Peyer's patch (tissue), 4 donors: Measurements from ENCODE around the gene ABHD12B. TPM values are rescaled to one million over a fixed set of nuclear protein-coding genes. Genes with fewer than 3 reads are reported as not detected.

Source experiments
- DNase-seq, 3 donors: peaks; one replicate each; pipeline ENCODE4 v3.0.0-alpha.2; 2017 to 2019
- H3K27ac ChIP-seq, 4 donors: fragments of 200-600 bp; sonication (generic); one replicate each; pipeline ENCODE4 v1.5.1; 2016 to 2019
- H3K27me3 ChIP-seq, 2 donors: fragments of 200-600 bp; sonication (generic); one replicate each; pipeline ENCODE4 v1.5.1; 2019
- H3K36me3 ChIP-seq, 3 donors: fragments of 200-600 bp; sonication (generic); one replicate each; pipeline ENCODE4 v1.5.1; 2016 to 2019
- H3K4me1 ChIP-seq, 4 donors: fragments of 200-600 bp; sonication (generic); one replicate each; pipeline ENCODE4 v1.5.1; 2016 to 2019
- H3K4me3 ChIP-seq, 4 donors: fragments of 200-600 bp; sonication (generic); 1 replicate in 3 of 4; 2 replicates in 1 of 4; pipeline ENCODE4 v1.5.1; 2016 to 2019; ENCODE audit warnings: mild to moderate bottlenecking in 1 of 4
- H3K9me3 ChIP-seq, 4 donors: fragments of 200-600 bp; sonication (generic); one replicate each; pipeline ENCODE4 v1.5.1; 2016 to 2019; ENCODE audit warnings: mild to moderate bottlenecking in 1 of 4
- CTCF ChIP-seq, 6 experiments: fragments of 450-650 bp in 4 of 6; fragments of 200-600 bp in 2 of 6; sonication (generic) in 1 of 6; IDR thresholded peaks; one replicate each; pipeline ENCODE4 v1.5.1; 2017 to 2019; ENCODE audit warnings: antibody characterized with exemption in 6 of 6, mild to moderate bottlenecking in 3 of 6, moderate library complexity in 1 of 6
- POLR2A ChIP-seq, 2 donors: fragments of 450-650 bp; IDR thresholded peaks; one replicate each; pipeline ENCODE4 v1.5.1; 2017; ENCODE audit warnings: antibody characterized with exemption in 2 of 2, mild to moderate bottlenecking in 2 of 2, moderate library complexity in 2 of 2
- total RNA-seq, 4 donors: library from RNA; depleted of rRNA; stranded (reverse); fragments of >200 nt; gene quantifications; one replicate each; pipeline ENCODE4 v1.1.0, GENCODE V29; 2016

Gene ABHD12B
- total RNA-seq, 4 donors from 2014 or later: not detected

GRCh38 chr14:50865391-50866076 is 6.3 kb upstream of the ABHD12B start:
- no peaks in the 10 kb centered on the region for H3K36me3 ChIP-seq
- H3K4me3 ChIP-seq: no peak overlapping the region
- no peaks in the 10 kb centered on the region for H3K27me3 ChIP-seq
- H3K27ac ChIP-seq: peak overlapping the region in 1 of 4 donors; percentile 37
- TF ChIP-seq CTCF (IDR thresholded peaks at IDR 0.05) (no peak), POLR2A (IDR thresholded peaks at IDR 0.05) (no peak)
- no peak for DNase-seq
- H3K4me1 ChIP-seq: no peaks in the 10 kb centered on the region
- H3K9me3 ChIP-seq: no peaks in the 10 kb centered on the region

GRCh38 chr14:50871228-50871627 is 625 bp upstream of the ABHD12B start:
- TF ChIP-seq POLR2A (IDR thresholded peaks at IDR 0.05): no peak
- no peak for TF ChIP-seq CTCF (IDR thresholded peaks at IDR 0.05)
- Histone ChIP-seq H3K4me3 (no peak overlapping the region), H3K27me3 (peaks cover 0 to 8% of the 10 kb centered on the region in 2 donors), H3K36me3 (no peaks in the 10 kb centered on the region), H3K9me3 (no peaks in the 10 kb centered on the region), H3K4me1 (peaks cover 0 to 7% (median 5%) of the 10 kb centered on the region in 4 donors), H3K27ac (no peak overlapping the region)
- DNase-seq: no peak

- DNase-seq: no peak
- no peaks in the 10 kb centered on the region for H3K9me3 ChIP-seq
- H3K4me1 ChIP-seq: peaks cover 0 to 7% (median 5%) of the 10 kb centered on the region in 4 donors
- peaks cover 0 to 8% of the 10 kb centered on the region in 2 donors for H3K27me3 ChIP-seq
- TF ChIP-seq CTCF (IDR thresholded peaks at IDR 0.05) (no peak), POLR2A (IDR thresholded peaks at IDR 0.05) (no peak)
- no peaks in the 10 kb centered on the region for H3K36me3 ChIP-seq
- H3K27ac ChIP-seq: no peak overlapping the region
- no peak overlapping the region for H3K4me3 ChIP-seq
Measured at GRCh38 chr14:50874757-50875156, 2.9 kb downstream of the ABHD12B start.

- H3K27ac ChIP-seq: no peak overlapping the region
- peak in 2 of 3 donors; percentile 70 to 83 for DNase-seq
- H3K4me3 ChIP-seq: no peak overlapping the region
- no peaks in the 10 kb centered on the region for H3K36me3 ChIP-seq
- H3K4me1 ChIP-seq: peaks cover 0 to 7% (median 5%) of the 10 kb centered on the region in 4 donors
- H3K27me3 ChIP-seq: peaks cover 0 to 8% of the 10 kb centered on the region in 2 donors
- TF ChIP-seq CTCF (IDR thresholded peaks at IDR 0.05) (no peak), POLR2A (IDR thresholded peaks at IDR 0.05) (no peak)
- no peaks in the 10 kb centered on the region for H3K9me3 ChIP-seq
Measured at GRCh38 chr14:50875359-50876070, 3.7 kb downstream of the ABHD12B start.

GRCh38 chr14:50882932-50883826 is 11.3 kb downstream of the ABHD12B start:
- no peak for DNase-seq
- no peak overlapping the region for H3K4me3 ChIP-seq
- TF ChIP-seq CTCF (IDR thresholded peaks at IDR 0.05) (no peak), POLR2A (IDR thresholded peaks at IDR 0.05) (no peak)
- H3K36me3 ChIP-seq: no peaks in the 10 kb centered on the region
- H3K27me3 ChIP-seq: no peaks in the 10 kb centered on the region
- no peak overlapping the region for H3K27ac ChIP-seq
- no peaks in the 10 kb centered on the region for H3K9me3 ChIP-seq
- no peaks in the 10 kb centered on the region for H3K4me1 ChIP-seq
